ENCODE data around the gene KRT3. TPM values are rescaled to one million over a fixed set of nuclear protein-coding genes. Genes with fewer than 3 reads are reported as not detected.
A peak's percentile ranks its signal among the peaks of the same experiment; 100 is the strongest.

Gene KRT3
- total and polyA plus RNA-seq, 9 of the 15 experiments (the other 6 are each of a cell fraction or from before 2014, with no cell fraction given) = not detected

DNA sequence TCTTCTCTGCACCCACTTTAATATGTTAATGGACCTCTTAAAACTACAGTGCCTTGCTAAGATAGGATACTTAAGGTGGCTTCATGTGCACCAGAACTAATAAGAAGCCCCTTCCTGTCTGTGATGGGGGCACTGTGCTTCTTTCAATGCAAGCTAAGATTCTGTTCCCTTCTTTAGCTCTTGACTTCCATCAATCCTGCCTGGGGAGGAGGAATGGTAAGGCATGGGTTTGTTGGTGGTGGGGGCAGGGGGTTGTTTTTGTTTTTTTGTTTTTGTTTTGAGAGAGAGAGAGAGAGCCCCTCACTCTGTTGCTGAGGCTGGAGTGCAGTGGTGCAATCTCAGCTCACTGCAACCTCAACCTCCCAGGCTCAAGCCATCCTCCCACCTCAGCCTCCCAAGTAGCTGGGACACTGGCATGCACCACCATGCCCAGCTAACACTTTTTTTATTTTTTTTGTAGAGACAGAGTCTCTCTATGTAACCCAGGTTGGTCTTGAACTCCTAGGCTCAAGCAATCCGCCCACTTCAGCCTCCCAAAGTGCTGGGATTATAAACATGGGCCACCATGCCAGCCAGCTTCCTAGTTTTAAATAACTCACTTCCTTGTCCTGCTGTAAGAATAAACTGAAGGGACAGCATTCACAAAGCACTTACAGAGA, 4.5 kb upstream of the KRT3 start:
- POLR2A ChIA-PET = interaction anchor here (0.7 kb wide), 1 partner anchor 127 kb away, joined by 3 read pairs; no protein-coding TSS in a partner anchor
- FAIRE-seq = no peak

DNA sequence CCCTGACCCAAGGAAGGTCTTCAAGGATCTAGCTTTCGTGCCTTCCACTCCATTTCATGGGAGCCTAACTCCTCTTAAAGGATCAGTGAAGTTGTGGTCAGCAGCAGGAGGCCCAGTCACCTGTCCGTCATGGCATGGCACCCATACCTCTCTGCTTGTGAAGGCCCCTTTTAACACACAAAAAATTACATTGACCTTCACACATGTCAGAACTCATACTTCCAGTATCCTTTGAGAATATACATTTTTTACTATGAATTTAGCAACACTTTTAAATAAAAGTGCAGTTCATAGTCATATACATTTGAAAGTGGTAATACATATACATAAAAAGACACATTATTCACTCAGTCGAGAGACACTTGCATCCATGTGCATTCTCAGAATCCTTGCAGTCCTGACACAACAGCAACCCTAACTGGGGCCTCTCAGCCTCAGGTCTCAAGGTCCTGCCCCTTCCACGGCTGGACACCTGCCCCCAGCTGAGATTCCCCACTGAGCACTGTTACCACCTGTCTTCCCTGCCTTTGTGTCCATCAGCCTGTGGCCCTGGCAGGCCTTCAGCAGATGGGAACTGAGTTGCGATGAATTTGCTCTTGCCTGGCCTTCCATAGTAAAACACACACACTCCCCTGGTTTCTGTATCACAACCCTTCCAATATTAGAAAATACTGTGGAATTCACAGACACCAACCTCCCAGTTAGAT, 3.7 kb upstream of the KRT3 start:
- H3K4me2 ChIP-seq (ENCODE audit: insufficient read depth, low read length) = no peak overlapping the region
- H3K4me1 ChIP-seq (replicated peaks in 1 of 2; ENCODE audit: control insufficient read depth in 2 of 2, insufficient read depth in 2 of 2, low read length in 2 of 2) = peaks cover 25 to 32% of the 10 kb centered on the region in 2 experiments; a peak in 4 of 5 replicates
- H3K36me3 ChIP-seq (ENCODE audit: control insufficient read depth, insufficient read depth, low read length) = no peaks in the 10 kb centered on the region
- FAIRE-seq = no peak
- no peak for ATAC-seq
- no peaks in the 10 kb centered on the region for H3K9me1 ChIP-seq (ENCODE audit: control insufficient read depth, insufficient read depth, low read length)
- no peaks in the 10 kb centered on the region for H3K27me3 ChIP-seq (ENCODE audit: control insufficient read depth in 2 of 2, insufficient read depth in 2 of 2, low read length in 2 of 2)
- no peak for TF ChIP-seq MAFF (IDR thresholded peaks at IDR 0.05; ENCODE audit: low read length)
- TF ChIP-seq ZBTB17 (CRISPR knock-in tag; IDR thresholded peaks at IDR 0.05) = no peak
- no peak for TF ChIP-seq GATAD2A (IDR thresholded peaks at IDR 0.05)
- 0 out of 2 replicates have a peak, but pooled peaks have one; percentile 10 for TF ChIP-seq FOSL1 (tag; conservative IDR thresholded peaks at IDR 0.05)
- TF ChIP-seq BHLHE40 (IDR thresholded peaks at IDR 0.05; ENCODE audit: low read length) = no peak
- no peaks in the 10 kb centered on the region for H3K9me3 ChIP-seq (replicated peaks; ENCODE audit: control insufficient read depth, insufficient read depth, low read depth, low read length)
- no peak for DNase-seq (ENCODE audit: extremely low read depth in 1 of 4, low spot score in 3 of 4)
- no peaks in the 10 kb centered on the region for H4K20me1 ChIP-seq (replicated peaks; ENCODE audit: control insufficient read depth, insufficient read depth, low read length)
- no peak overlapping the region for H3K27ac ChIP-seq (ENCODE audit: extremely low read depth, low read depth, low read length)
- intact Hi-C loops (cut with micrococcal nuclease) = no loop called here
- no TSS peak for BruUV-seq (replicated peaks)
- POLR2A ChIA-PET = interaction anchor here (0.7 kb wide), 1 partner anchor 126 kb away, joined by 3 read pairs; no protein-coding TSS in a partner anchor
- H2AFZ ChIP-seq (ENCODE audit: low read depth, low read length) = no peak overlapping the region
- H3K9ac ChIP-seq (ENCODE audit: insufficient read depth in 1 of 2, low read depth in 2 of 2, low read length in 2 of 2) = no peak overlapping the region
- WGBS (ENCODE audit: insufficient coverage, low coverage, missing lambda C conversion rate) = 63% methylated on average over 5 of the region's 5 CpGs
- CTCF ChIA-PET (ENCODE audit: low intra/inter-chr PET ratio) = no interaction called here
- no peaks in the 10 kb centered on the region for H3K79me2 ChIP-seq (ENCODE audit: control insufficient read depth, insufficient read depth, low read length)
- in situ Hi-C loops (cut with MboI) = no loop called here
- H3K4me3 ChIP-seq = no peak overlapping the region

More for the DNA sequence above, 4.5 kb upstream of the KRT3 start:
- Histone ChIP-seq H2AFZ (ENCODE audit: low read depth, low read length) (no peak overlapping the region), H3K4me3 (no peak overlapping the region), H3K27me3 (ENCODE audit: control insufficient read depth in 2 of 2, insufficient read depth in 2 of 2, low read length in 2 of 2) (peaks cover 0 to 7% of the 10 kb centered on the region in 2 experiments; a peak in 1 of 5 replicates), H3K4me2 (ENCODE audit: insufficient read depth, low read length) (no peak overlapping the region), H3K4me1 (replicated peaks in 1 of 2; ENCODE audit: control insufficient read depth in 2 of 2, insufficient read depth in 2 of 2, low read length in 2 of 2) (peaks cover 22 to 29% of the 10 kb centered on the region in 2 experiments; a peak in 4 of 5 replicates), H3K9me1 (ENCODE audit: control insufficient read depth, insufficient read depth, low read length) (no peaks in the 10 kb centered on the region), H3K27ac (ENCODE audit: extremely low read depth, low read depth, low read length) (no peak overlapping the region), H3K79me2 (ENCODE audit: control insufficient read depth, insufficient read depth, low read length) (no peaks in the 10 kb centered on the region), H3K36me3 (ENCODE audit: control insufficient read depth, insufficient read depth, low read length) (no peaks in the 10 kb centered on the region), H4K20me1 (replicated peaks; ENCODE audit: control insufficient read depth, insufficient read depth, low read length) (peaks cover 3% of the 10 kb centered on the region; the same call in 1 of the 2 replicates), H3K9ac (ENCODE audit: insufficient read depth in 1 of 2, low read depth in 2 of 2, low read length in 2 of 2) (no peak overlapping the region), H3K9me3 (replicated peaks; ENCODE audit: control insufficient read depth, insufficient read depth, low read depth, low read length) (no peaks in the 10 kb centered on the region)
- TF ChIP-seq EWSR1 (IDR thresholded peaks at IDR 0.05; ENCODE audit: borderline replicate concordance, low read depth, partially characterized antibody) (no peak), RBM15 (IDR thresholded peaks at IDR 0.05; ENCODE audit: insufficient read depth, low read length) (no peak), ZNF212 (CRISPR knock-in tag; IDR thresholded peaks at IDR 0.05) (no peak), RAD21 (CRISPR knock-in tag; conservative IDR thresholded peaks at IDR 0.05 in 1 of 2, IDR thresholded peaks at IDR 0.05 in 1 of 2) (no peak), ZNF41 (CRISPR knock-in tag; conservative IDR thresholded peaks at IDR 0.05) (no peak)
- DNase-seq (ENCODE audit: extremely low read depth in 1 of 4, low spot score in 3 of 4) (no peak), ATAC-seq (no peak)
- intact Hi-C loops (cut with micrococcal nuclease) (no loop called here), in situ Hi-C loops (cut with MboI) (no loop called here)
- BruUV-seq (replicated peaks) = no TSS peak
- 53% methylated on average over 1 of the region's 1 CpG for WGBS (ENCODE audit: insufficient coverage, low coverage, missing lambda C conversion rate)
- CTCF ChIA-PET (ENCODE audit: low intra/inter-chr PET ratio) = interaction anchor here (0.7 kb wide), 2 partner anchors 19 to 243 kb away, joined by 3 read pairs; no protein-coding TSS in a partner anchor
